Epithelial cell of proximal tubule (primary cell): ENCODE measurements around the gene LRRTM1. TPM values are rescaled to one million over a fixed set of nuclear protein-coding genes. Genes with fewer than 3 reads are reported as not detected.

Experiments used
- DNase-seq: peaks from one replicate; pipeline ENCODE4 v3.0.0-alpha.2; 2011; ENCODE audit warnings: low read depth
- H3K4me3 ChIP-seq: 2 replicates; pipeline ENCODE4 v1.5.1; 2011; ENCODE audit warnings: low read depth, mild to moderate bottlenecking, low read length
- total RNA-seq: library from RNA; depleted of rRNA; stranded (reverse); fragments of >200 nt; gene quantifications from 2 replicates; pipeline ENCODE4 v1.2.3, GENCODE V29; 2015
- TF ChIP-seq, protein P1 (sequence below): conservative IDR thresholded peaks from 2 replicates; pipeline ENCODE4 v1.5.1; 2012; ENCODE audit warnings: low read depth, mild to moderate bottlenecking, low read length

The LRRTM1 gene, protein sequence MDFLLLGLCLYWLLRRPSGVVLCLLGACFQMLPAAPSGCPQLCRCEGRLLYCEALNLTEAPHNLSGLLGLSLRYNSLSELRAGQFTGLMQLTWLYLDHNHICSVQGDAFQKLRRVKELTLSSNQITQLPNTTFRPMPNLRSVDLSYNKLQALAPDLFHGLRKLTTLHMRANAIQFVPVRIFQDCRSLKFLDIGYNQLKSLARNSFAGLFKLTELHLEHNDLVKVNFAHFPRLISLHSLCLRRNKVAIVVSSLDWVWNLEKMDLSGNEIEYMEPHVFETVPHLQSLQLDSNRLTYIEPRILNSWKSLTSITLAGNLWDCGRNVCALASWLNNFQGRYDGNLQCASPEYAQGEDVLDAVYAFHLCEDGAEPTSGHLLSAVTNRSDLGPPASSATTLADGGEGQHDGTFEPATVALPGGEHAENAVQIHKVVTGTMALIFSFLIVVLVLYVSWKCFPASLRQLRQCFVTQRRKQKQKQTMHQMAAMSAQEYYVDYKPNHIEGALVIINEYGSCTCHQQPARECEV
- total RNA-seq = 0.81 and 2.0 TPM in 2 replicates

DNA sequence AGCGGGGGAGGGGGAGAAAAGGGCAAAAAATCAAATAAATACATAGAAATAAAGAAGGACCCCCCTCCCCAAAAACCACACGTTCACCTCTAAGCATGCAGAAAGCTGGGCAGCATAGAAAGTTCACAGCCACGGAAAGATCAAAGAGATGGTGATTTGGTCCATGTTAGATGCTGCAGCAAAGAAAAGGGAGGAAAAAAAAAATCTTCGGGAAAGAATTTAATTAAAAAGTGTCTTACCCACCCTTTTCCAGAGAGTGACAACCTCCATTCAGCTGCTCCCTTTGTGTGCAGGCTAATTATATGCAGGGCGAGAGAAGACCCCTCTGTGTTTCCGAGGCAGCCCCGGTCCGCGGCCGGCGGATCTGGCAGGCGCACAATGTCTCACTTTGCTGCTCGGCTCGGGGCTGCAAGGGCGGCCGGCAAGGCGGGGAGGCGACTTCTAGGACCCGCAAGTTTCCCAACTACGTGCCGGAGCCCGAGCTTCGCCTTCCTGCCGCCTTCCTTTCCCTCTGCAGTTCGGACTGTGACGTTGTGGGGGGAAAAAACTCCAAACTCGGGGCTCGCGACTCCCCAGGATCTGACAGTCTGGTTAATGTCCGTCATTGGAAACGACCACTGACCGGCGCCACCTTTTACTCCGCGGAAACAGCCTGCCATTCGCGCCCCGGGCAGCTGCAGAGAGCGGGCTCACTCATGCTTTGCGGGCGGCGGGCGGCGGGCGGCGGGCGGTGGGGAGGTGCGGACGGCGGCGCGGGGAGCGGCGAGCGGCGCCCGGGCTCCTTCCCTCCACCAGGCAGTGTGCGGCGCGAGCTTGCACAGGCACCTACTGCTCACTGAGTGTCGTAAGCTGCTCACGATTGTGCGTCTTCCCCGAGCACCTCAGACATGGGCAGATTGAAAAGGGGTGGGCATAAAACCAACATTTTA lies at the start of gene LRRTM1:
Gene LRRTM1 (minus strand): TSS at position 844 of the 929 bp plus-strand sequence. CDS start 933 bp downstream, outside the sequence.
- TF ChIP-seq, protein P1, sequence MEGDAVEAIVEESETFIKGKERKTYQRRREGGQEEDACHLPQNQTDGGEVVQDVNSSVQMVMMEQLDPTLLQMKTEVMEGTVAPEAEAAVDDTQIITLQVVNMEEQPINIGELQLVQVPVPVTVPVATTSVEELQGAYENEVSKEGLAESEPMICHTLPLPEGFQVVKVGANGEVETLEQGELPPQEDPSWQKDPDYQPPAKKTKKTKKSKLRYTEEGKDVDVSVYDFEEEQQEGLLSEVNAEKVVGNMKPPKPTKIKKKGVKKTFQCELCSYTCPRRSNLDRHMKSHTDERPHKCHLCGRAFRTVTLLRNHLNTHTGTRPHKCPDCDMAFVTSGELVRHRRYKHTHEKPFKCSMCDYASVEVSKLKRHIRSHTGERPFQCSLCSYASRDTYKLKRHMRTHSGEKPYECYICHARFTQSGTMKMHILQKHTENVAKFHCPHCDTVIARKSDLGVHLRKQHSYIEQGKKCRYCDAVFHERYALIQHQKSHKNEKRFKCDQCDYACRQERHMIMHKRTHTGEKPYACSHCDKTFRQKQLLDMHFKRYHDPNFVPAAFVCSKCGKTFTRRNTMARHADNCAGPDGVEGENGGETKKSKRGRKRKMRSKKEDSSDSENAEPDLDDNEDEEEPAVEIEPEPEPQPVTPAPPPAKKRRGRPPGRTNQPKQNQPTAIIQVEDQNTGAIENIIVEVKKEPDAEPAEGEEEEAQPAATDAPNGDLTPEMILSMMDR = no peak
- peak within 1 kb of the TSS; percentile 38 for H3K4me3 ChIP-seq
- no peak for DNase-seq

DNA sequence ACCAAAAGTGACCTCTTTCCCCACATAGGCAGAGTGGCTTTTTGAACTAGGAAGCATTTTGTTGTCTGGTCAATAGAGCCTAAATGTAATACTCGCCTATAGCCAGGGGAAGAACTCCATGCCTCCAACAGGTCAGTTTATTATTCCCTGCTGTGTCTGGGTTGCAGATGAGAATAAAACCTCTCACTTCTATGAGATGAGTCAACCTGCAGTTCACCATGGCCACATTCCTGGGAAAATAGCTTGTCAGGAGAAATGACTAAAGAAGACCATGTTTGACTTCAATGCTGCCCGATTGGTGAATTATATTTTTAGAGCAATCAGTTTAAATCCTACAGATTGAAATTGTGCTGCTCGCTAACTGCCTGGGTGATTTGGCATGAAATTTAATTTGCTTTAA lies 46.7 kb upstream of the LRRTM1 start:
- peak; percentile 3 for DNase-seq
- no peak overlapping the region for H3K4me3 ChIP-seq
- TF ChIP-seq, protein P1 = no peak

DNA sequence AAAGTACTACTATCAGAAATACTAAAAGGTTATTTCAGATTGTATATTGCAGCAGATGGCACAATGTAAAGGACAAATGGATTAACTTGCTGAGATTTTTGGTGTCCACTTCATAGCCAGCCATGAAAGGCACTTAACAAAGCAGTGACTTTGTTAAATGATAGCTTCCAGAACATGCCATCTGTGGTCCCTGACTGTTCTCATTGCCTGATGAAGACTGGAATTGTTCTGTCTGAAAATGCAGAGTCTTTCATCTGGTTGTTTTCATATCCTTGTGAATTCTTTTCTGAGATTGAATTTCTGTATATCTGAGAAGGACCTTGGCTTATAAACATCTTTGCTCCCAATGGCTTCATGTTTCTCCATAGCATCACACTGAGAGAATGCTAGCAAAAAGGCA lies 44.4 kb upstream of the LRRTM1 start:
- DNase-seq = no peak
- TF ChIP-seq, protein P1 = no peak

DNA sequence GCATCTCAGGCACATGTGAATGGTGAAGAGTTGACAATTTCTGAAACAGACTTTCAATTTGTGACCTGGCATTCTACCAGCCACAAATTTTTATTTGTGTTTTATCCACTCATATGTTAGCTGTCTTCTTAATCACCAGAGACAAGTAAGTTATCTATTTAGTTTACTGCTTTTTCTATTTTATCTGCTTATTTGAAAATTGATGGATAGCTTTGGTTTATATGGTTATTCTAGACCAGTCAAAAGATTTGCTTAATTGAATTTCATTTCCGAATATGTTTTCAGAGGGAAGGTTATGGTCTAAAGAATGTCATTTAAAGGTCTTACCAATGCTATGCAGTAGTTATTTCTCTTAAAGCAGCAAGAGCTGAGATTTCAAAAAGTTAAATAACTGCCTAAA lies 43.5 kb upstream of the LRRTM1 start:
- no peak overlapping the region for H3K4me3 ChIP-seq
- TF ChIP-seq, protein P1 = no peak
- DNase-seq = no peak

More for the DNA sequence above, 44.4 kb upstream of the LRRTM1 start:
- no peak overlapping the region for H3K4me3 ChIP-seq

DNA sequence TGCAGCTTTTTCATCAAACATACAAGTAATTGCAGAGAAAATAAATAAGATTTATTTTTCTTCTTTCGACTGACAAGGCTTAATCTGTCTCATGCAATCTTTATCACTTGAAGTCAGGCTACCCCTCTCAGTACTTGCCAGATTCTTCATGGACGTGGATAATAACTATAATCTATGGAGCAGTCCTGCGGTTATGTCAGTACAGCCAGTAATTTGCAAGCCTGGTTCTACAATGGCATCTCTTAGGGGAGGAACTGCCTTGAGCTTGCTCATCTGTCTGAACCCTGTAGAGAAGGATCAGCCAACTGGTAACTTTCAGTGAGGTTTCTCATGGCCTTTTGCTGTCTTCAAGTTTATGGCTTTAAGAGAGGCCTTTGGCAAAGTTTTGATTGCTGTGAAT lies 35.5 kb upstream of the LRRTM1 start:
- TF ChIP-seq, protein P1 = no peak

DNA sequence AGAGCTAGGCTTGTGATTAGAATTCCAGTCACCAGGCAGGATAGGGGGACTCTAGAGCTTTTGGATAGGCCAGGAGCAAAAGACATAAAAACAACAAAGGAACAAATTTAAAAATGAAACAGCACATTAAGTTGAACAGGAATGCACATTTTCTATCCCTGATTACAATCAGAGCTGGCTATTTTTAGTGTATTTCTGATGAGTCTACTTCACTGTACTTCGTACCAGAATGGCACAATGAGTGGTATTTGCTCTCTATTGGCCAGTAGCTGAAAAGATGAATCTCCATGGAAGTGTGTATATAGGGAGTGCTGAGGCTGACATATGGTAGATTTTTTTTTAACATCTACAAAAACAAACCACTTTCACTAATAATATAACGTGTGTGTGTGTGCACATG lies 34.2 kb upstream of the LRRTM1 start:
- H3K4me3 ChIP-seq = no peak overlapping the region
- no peak for DNase-seq
- TF ChIP-seq, protein P1 = no peak

More for the DNA sequence above, 35.5 kb upstream of the LRRTM1 start:
- DNase-seq = no peak
- H3K4me3 ChIP-seq = no peak overlapping the region
